ENCODE data around the gene EVA1C.
"Not testable (repeated sequence)": the region's sequence is repeated elsewhere in the genome, so short reads cannot be mapped to it uniquely, and the experiment has no call there.

The EVA1C gene

DNA sequence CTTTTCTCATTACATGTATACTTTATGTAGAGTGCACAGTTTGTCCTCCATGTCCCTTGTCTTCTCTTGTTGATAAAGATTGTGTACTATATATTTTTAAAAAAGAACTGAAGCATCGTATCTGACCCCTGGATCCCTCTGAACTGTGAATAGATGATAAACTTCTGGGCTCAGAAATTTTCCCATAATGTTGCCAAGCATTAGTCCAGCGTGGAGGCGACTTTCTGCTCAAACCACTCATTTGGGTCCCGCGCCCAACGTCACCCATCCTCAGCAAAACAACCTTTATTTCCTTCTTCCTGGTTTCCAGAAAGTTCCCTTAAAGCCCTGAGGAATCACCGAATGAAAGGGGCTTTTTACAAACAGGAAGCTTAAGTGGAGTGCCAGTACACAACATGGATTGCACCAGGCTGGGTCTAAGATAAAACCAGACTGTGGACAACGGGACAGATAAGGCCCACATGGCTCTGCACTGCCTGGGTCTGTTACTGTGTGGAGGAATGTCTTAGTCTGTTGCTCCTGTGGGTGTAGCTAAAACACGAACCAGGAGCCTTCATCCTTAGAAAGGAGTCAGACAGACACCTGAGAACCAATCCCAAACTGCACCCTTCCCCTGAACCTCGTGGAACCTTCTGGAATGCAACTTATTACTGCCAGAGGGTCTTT, 15.6 kb downstream of the EVA1C start:
- Histone ChIP-seq H3K4me1 (ENCODE audit: insufficient read depth, low read length, poor library complexity, severe bottlenecking) (no peaks in the 10 kb centered on the region), H3K9me2 (replicated peaks; ENCODE audit: low read depth, low read length) (no peaks in the 10 kb centered on the region), H3K79me2 (ENCODE audit: insufficient read depth, low read length) (no peaks in the 10 kb centered on the region), H3K9me3 (ENCODE audit: insufficient read depth, low read depth, low read length) (no peaks in the 10 kb centered on the region), H3K4me2 (ENCODE audit: low read depth, low read length, poor library complexity, severe bottlenecking) (no peak overlapping the region), H4K20me1 (ENCODE audit: insufficient read depth, low read length, poor library complexity, severe bottlenecking) (no peaks in the 10 kb centered on the region), H3F3A (ENCODE audit: low read depth) (no peaks in the 10 kb centered on the region), H3K4me3 (ENCODE audit: low read length, poor library complexity, severe bottlenecking) (no peak overlapping the region), H2AFZ (ENCODE audit: low read length) (no peak overlapping the region), H3K9ac (ENCODE audit: low read depth, low read length, poor library complexity, severe bottlenecking) (no peak overlapping the region), H3K27me3 (ENCODE audit: insufficient read depth, low read length, poor library complexity, severe bottlenecking) (no peaks in the 10 kb centered on the region), H3K36me3 (ENCODE audit: insufficient read depth, low read length) (no peaks in the 10 kb centered on the region)
- TF ChIP-seq, protein P1, sequence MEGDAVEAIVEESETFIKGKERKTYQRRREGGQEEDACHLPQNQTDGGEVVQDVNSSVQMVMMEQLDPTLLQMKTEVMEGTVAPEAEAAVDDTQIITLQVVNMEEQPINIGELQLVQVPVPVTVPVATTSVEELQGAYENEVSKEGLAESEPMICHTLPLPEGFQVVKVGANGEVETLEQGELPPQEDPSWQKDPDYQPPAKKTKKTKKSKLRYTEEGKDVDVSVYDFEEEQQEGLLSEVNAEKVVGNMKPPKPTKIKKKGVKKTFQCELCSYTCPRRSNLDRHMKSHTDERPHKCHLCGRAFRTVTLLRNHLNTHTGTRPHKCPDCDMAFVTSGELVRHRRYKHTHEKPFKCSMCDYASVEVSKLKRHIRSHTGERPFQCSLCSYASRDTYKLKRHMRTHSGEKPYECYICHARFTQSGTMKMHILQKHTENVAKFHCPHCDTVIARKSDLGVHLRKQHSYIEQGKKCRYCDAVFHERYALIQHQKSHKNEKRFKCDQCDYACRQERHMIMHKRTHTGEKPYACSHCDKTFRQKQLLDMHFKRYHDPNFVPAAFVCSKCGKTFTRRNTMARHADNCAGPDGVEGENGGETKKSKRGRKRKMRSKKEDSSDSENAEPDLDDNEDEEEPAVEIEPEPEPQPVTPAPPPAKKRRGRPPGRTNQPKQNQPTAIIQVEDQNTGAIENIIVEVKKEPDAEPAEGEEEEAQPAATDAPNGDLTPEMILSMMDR (conservative IDR thresholded peaks at IDR 0.05; ENCODE audit: low read length), result no peak
- no peak for TF ChIP-seq EZH2phosphoT487 (IDR thresholded peaks at IDR 0.05; ENCODE audit: borderline replicate concordance)

DNA sequence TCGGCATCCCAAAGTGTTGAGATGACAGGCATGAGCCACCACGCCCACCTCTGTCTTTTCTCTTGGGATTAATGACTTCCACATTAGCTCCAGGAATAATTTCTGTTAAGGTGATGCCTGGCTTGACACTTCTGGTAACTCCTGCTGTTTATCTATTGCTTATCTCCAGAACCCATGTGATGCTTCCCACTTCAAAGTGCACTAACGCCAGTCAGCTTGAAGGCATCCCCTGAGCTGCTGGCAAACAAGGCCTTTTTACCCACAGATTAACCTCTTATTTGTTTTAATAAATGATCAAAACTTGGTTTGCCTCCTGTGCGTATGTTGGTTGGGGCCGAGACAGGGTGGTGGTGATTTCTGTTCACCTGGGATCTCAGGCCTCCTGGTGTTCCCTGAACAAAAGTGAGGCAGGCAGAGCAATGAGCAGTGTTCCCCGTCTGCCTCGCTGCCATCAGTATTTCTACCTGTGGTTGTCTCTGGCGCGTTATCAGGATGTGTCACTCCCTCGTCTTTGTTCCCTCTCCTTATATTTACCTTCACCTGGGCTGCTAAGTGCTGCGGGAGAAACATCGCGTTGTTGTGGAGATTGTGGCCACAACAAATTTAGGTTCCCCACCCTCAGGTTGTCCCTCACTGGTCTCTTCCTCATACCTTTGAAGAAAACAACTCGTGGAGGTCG, 20.6 kb downstream of the EVA1C start:
- H3K4me2 ChIP-seq (ENCODE audit: low read depth, low read length, poor library complexity, severe bottlenecking); H4K20me1 ChIP-seq (ENCODE audit: insufficient read depth, low read length, poor library complexity, severe bottlenecking); H3K79me2 ChIP-seq (ENCODE audit: insufficient read depth, low read length); H2AFZ ChIP-seq (ENCODE audit: low read length); H3K9ac ChIP-seq (ENCODE audit: low read depth, low read length, poor library complexity, severe bottlenecking); H3K27me3 ChIP-seq (ENCODE audit: insufficient read depth, low read length, poor library complexity, severe bottlenecking); H3K4me1 ChIP-seq (ENCODE audit: insufficient read depth, low read length, poor library complexity, severe bottlenecking); H3K9me2 ChIP-seq (replicated peaks; ENCODE audit: low read depth, low read length); H3K36me3 ChIP-seq (ENCODE audit: insufficient read depth, low read length); H3F3A ChIP-seq (ENCODE audit: low read depth); H3K9me3 ChIP-seq (ENCODE audit: insufficient read depth, low read depth, low read length); H3K4me3 ChIP-seq (ENCODE audit: low read length, poor library complexity, severe bottlenecking): not testable (repeated sequence)

DNA sequence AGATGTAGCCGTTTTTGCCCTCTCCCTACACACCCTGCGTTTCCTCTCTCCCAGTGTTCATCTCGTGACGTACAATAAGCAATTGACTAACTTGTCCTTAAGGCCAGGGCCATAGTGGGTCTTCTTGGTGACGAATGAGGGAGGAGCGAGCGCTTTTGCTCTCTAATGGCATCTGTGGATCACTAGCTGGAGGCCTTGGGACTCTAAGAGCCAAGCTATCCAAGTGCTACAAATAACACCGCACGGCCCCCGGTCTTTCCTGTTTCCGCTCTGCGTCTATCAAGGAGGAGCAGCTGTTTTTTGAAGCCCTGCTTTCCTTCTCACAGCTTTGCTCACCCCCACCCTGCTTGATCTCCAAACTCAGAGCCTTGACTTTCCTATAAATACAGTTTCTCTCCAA, 25.2 kb downstream of the EVA1C start:
- no peaks in the 10 kb centered on the region for H3K4me1 ChIP-seq (ENCODE audit: insufficient read depth, low read length, poor library complexity, severe bottlenecking)
- H3K36me3 ChIP-seq (ENCODE audit: insufficient read depth, low read length), result no peaks in the 10 kb centered on the region
- H3K4me2 ChIP-seq (ENCODE audit: low read depth, low read length, poor library complexity, severe bottlenecking), result no peak overlapping the region
- no peaks in the 10 kb centered on the region for H3K9me2 ChIP-seq (replicated peaks; ENCODE audit: low read depth, low read length)
- no peaks in the 10 kb centered on the region for H3F3A ChIP-seq (ENCODE audit: low read depth)
- H2AFZ ChIP-seq (ENCODE audit: low read length), result no peak overlapping the region
- H3K79me2 ChIP-seq (ENCODE audit: insufficient read depth, low read length), result no peaks in the 10 kb centered on the region
- H4K20me1 ChIP-seq (ENCODE audit: insufficient read depth, low read length, poor library complexity, severe bottlenecking), result no peaks in the 10 kb centered on the region
- TF ChIP-seq, protein P1 (conservative IDR thresholded peaks at IDR 0.05; ENCODE audit: low read length), result no peak
- TF ChIP-seq EZH2phosphoT487 (IDR thresholded peaks at IDR 0.05; ENCODE audit: borderline replicate concordance), result no peak
- H3K9me3 ChIP-seq (ENCODE audit: insufficient read depth, low read depth, low read length), result no peaks in the 10 kb centered on the region
- no peak overlapping the region for H3K4me3 ChIP-seq (ENCODE audit: low read length, poor library complexity, severe bottlenecking)
- no peak overlapping the region for H3K9ac ChIP-seq (ENCODE audit: low read depth, low read length, poor library complexity, severe bottlenecking)
- no peaks in the 10 kb centered on the region for H3K27me3 ChIP-seq (ENCODE audit: insufficient read depth, low read length, poor library complexity, severe bottlenecking)
